HG03280 (cell line): ENCODE results near the gene PPARD.
"Not testable (repeated sequence)": the region's sequence is repeated elsewhere in the genome, so short reads cannot be mapped to it uniquely, and the experiment has no call there.

Source experiments
- ATAC-seq: cut with Tn5 transposase; IDR thresholded peaks from one replicate; pipeline ENCODE4 v1.9.1; 2021; ENCODE audit warnings: mild to moderate bottlenecking, moderate library complexity; ENCODE audit not compliant: unreplicated experiment

The PPARD gene

DNA sequence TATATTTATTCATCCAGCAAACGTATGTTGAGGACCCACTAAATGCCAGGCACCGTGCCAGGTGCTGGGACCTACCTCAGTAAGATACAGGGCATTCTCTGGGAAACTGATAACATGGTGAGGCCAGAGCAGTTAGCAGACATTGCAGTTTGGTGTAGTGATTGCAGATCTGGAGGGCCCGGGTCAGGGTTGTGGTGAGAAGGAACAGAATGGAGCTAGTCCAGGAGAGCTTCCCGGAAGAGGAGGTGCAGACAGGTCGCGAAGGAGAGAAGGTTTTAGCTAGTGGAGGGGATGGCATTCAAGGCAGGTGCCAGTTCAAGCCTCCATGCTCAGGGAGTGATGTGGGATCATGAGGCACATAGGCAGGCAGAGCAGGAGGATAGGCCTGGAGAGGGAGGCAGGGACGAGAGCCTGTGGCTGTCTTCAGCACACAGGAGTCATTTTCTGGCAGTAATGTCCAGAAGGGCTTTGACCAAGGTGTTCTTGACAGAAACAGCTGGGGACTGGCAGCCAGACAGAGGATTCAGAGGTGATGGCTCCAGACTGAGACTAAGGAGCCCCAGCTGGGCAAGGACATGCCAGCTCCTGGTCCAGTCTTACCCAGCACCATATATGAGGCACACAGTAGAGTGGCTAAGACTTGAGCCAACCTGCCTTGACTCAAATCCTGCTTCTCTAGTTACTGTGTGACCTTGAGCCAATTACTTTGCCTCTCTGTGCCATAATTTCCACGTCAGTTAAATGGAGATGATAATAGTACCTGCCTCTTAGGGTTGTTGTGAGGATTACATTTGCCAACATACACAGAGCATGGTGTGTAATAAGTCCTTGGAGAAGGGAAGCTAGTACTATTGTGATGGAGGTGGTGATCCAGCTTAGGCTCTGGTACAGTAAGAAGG, 61.4 kb downstream of the PPARD start:
- no peak for ATAC-seq

DNA sequence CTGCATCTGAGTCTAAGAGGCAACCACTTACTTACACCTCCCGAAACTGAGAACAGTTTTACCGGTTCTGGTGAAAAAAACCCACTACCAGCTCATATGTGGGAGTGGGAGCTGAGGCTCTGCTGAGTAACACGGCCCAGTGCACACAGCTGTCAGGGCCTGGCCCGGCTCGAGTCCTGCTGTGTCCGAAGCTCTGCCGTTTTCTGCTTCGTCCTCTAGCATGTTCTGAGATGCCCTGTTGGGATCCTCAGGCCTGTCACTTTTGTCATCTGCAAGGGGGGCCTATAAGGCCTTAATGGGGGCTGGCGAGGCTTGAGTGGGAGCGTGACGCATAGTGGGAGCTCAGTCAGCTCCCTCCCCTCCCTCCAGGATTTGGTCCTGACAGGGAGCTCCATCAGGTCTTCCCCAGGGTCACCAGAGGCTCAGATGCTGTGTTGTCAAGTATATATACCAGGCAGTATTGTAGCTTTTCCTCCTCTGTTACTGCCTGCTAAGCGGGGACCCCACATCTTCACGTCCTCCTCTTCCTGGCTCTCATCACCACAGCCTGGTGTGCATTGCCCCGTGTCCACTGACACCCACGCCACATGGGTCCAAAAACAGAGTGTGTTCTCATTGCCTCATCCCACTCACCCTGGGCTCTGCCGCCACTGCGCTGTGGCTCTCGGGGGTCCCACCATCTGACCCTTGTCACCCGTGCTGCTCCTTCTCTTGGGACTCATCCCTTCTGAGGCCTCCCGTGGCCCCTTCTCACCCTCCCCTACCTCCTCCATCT, 64.5 kb downstream of the PPARD start:
- no peak for ATAC-seq

DNA sequence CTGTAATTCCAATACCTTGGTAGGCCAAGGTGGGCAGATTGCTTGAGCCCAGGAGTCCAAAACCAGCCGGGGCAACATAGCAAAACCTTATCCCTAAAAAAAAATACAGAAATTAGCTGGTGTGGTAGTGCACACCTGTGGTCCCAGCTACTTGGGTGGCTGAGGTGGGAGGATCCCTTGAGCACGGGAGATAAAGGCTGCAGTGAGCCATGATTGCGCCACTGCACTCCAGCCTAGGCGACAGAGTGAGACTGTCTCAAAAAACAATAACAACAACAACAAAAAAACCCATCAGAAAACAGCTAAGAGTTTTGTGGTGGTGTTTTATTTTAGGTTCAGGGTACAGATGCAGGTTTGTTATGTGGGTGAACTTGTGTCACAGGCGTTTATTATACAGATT, 66.9 kb downstream of the PPARD start:
- no peak for ATAC-seq

DNA sequence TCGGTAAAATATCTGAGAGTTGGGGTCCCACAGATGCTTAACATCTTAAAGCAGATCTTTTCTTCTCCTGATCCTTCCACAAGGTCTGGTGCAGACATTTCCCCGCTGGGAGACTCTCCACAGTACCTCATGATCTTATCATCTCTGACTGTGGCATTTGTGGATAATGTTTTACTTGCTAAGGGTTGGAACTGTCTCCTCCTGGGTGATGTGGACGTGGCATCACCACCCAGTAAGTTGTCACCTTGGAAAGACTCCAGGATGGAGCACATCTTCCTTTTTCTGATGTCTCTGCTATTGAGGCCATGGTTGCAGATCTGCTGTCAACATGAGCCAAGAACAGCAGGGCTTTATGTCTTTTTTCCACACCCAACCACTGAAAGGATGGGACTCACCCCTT, 67.8 kb downstream of the PPARD start:
- ATAC-seq = no peak

DNA sequence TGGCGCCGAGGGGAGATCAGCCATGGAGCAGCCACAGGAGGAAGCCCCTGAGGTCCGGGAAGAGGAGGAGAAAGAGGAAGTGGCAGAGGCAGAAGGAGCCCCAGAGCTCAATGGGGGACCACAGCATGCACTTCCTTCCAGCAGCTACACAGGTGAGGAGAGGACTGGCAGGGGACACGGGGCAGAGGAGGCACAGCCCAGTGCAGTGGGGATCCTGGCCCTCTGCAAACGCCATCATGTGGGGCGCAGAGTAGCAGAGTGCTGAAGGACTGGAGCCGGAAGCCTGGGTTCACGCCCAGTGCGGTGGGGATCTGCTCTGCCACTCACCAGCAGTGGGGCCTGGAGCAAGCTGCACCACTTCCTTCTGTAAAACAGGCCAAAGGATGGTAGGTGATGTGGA, 68.7 kb downstream of the PPARD start:
- ATAC-seq = no peak

DNA sequence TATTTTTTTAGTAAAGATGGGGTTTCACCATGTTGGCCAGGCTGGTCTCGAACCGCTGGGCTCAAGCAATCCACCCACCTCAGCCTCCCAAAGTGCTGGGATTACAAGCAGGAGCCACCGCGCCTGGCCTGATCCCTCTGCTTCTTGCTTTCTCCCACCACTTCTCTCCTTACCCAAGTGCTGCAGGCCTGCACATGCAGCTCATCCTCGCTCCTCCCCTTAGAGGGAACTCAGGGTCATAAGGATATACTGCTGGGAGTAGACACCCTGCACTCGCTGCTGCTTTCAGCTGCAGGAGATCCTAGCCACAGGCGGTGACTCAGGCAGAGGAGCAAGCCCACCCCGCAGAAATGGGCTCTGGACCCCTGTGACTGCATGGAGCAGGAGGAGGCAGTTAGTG, 69.7 kb downstream of the PPARD start:
- no peak for ATAC-seq

DNA sequence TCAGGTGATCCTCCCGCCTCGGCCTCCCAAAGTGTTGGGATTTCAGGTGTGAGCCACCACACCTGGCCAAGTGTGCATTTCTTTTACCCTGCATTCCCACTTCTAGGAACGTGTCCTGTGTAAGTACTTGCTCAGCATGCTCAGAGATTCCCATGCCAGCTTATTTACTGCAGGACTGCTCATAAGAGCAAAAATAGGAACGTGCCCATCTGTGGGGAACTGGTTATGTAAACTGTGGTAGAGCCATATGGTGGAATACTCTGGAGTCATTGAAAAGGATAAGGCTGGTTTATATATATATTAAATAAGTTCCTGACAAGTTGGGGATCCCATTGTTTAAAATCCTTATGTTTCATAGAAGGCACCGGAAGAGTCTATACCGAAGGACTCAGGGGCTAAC, 71.6 kb downstream of the PPARD start:
- no peak for ATAC-seq

DNA sequence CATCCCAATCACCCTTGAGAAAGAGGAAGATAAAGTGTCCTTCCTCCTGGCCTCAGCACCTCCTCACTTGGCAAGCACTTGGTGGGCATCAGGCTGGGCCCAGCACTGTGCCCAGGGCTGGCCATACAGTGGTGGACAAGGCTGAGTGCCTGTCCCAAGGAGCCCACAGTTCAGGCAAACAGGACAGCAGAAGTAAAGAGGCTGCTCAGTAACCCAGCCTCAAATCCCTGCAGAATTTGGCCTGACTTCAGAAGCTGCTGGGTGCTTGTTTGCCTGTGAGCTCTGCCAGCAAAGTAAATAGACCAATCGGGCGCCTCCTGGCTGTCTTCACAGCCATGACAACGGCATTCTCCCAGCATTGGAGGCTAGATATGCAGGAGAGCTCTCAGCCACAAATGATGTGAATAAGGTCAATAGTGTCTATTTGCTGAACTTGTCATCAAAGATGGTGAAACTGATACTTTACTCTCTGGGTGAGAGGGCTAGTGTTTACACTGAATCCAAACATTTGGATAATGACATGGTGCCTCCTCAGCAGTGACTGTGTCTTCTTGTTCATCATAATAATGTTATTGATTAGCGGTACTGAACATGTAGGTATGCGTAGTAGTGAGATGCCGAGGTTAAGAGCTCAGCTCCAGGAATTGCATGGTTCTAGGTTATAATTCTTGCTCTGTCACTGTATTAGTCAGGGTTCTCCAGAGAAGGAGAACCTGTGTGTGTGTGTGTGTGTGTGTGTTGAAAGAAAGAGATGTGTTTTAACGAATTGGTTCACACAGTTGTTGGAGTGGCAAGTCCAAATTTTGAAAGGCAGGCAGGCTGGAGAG, 72.9 kb downstream of the PPARD start:
- no peak for ATAC-seq

DNA sequence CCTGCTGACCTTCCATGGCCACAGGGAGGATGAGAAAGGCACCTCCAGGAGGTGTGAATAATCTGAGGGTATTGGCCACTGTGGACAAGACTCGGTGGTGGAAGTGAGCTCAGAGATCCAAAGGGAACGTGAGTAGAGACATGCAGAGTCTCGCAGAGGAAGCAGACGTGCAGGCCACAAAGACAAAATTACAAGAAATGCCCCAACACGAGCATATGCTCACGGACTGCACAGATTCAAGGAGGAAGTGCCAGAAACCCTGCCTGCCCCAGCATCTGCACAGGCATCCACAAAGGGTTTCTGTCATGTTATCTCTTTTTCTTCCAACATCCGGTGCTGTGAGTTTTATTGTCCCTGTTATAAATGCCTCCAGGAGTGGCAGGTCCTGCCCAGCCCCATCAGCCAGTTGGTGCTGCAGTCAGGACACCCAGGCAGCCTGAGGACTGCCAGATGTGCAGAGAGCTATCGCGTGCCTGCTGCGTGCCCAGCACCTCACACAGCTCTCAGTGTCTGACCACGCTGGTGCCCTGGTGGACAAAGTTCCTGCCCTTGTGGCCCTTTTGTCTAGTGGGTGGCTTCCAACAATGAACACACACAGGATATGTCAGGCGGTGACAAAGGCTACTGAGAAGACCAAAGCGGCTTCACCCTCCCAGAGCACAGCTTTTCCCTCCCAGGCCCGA, 75.8 kb downstream of the PPARD start:
- ATAC-seq = no peak

DNA sequence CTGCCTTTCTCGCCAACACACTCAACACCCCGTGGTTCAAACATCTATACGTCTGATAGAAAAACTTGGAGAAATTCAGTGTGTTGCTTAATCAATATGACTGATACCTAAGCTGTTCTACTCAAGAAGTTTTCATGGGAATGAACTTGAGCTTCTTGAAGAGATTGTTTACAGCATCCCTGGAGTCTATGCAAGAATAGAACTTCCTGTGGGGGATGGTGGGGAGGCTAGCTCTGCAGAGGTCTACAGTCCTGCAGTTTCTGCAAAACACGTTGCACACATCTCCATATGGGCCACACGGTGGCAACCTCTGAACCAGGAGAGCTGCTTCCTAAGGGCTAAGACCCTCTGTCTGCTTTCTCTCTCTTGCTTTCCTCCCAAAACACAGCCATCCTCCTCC, 77.1 kb downstream of the PPARD start:
- ATAC-seq = no peak

DNA sequence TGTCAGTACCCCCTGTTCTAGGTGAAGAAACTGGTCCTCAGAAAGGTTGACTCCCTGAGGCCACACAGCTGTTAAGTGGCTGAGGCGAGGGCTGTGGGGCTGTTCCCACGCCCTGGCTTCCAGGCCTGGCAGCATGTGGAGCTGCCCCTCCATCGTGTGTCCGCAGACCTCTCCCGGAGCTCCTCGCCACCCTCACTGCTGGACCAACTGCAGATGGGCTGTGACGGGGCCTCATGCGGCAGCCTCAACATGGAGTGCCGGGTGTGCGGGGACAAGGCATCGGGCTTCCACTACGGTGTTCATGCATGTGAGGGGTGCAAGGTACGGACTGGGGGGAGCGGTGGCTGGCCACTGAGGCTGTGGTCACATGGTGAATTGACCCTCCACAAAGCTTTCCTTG, 77.6 kb downstream of the PPARD start:
- ATAC-seq = no peak

DNA sequence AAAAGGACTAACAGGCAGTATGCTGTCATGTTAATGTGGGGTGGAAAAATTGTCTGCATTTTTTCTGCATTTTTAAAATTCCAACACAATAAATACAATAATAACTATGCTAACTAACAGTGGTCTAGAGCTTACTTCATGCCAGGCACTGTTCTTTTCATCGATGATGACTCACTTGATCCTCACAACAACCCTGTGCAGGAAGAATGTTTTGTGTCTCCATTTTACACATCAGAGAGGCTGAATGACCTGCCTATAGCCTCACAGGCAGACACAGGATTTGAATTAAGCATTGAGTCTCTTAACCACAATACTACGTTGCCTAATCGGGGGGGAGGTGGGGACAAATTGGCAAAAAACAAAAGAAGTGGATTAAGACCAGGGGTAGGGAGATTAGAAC, 82.9 kb downstream of the PPARD start:
- ATAC-seq = no peak

DNA sequence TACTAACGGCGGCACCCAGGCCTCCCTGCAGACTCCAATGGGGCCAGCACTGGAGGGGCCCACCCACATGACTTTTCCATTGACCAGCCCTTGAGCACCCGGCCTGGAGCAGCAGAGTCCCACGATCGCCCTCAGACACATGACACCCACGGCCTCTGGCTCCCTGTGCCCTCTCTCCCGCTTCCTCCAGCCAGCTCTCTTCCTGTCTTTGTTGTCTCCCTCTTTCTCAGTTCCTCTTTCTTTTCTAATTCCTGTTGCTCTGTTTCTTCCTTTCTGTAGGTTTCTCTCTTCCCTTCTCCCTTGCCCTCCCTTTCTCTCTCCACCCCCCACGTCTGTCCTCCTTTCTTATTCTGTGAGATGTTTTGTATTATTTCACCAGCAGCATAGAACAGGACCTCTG, 83.7 kb downstream of the PPARD start:
- no peak for ATAC-seq

DNA sequence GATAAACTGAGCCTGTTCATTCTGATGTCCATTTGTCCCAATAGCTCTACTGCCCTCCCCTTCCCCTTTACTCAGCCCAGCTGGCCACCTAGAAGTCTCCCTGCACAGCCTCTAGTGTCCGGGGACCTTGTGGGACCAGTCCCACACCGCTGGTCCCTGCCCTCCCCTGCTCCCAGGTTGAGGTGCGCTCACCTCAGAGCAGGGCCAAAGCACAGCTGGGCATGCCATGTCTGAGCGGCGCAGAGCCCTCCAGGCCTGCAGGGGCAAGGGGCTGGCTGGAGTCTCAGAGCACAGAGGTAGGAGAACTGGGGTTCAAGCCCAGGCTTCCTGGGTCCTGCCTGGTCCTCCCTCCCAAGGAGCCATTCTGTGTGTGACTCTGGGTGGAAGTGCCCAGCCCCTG, 85.1 kb downstream of the PPARD start:
- ATAC-seq = no peak

DNA sequence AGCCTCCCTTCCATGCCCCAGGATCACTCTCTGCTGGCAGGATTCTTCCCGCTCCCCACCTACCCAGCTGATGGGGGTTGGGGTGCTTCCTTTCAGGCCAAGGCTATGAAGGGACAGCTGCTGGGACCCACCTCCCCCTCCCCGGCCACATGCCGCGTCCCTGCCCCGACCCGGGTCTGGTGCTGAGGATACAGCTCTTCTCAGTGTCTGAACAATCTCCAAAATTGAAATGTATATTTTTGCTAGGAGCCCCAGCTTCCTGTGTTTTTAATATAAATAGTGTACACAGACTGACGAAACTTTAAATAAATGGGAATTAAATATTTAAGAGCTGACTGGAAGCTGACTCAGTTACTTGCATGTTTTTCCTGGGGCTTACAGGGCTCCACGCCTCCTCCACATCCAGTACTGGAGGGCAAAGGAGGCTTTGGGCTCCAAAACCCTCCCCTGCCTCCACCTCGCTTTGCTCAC, 85.5 kb downstream of the PPARD start:
- no peak for ATAC-seq

DNA sequence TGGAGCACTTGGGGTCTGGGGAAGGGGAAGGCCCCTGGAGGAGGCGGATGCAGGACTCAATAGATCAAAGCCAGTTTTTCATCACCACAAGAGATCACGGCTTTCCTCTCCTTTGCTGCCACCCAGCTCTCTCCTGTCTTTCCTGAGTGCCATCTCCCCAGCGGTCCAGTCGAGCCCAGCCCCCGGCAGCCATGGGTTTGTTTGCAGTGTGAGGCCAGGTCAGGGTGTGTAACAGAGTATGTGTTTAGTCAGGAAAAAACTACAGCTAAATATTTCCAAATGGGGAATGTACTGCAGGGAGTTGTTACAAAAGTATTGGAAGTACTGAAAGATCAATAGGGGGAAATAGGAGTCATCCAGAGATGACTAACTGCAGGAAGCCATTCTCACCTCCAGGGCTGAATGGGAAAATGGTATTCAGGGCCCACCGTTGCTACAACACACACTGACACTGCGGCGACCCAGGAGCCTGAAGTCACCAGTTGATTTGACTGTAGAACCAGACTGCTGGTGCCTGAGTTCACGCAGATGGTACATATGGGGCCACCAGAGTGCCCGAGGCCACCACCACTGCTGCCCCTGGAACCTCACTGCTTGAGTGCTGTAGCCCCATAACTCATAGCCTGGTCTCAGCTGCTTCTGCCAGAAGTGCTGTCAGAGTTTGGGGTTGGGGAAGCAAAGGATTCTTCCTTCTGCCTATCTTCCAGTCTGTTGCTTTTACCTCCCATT, 86.2 kb downstream of the PPARD start:
- ATAC-seq = no peak

DNA sequence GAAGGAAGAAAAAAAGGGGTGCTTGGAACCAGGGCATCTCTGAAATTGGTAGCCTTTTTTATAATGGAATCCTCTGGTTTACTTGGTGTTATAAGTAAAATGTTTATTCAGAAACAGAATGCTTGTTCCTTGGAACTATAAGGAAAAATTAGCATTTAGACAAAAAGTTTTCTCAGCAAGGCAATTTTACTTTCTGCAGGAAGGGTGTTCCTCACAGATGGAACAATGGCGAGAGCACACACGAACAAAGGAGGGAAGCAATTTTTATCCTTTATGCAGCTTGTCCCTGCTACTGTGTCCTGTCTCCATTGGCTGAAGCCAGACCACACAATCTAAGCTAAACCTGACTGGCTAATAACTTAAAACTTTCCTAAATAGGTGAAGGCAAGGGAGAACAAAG, 87.1 kb downstream of the PPARD start:
- no peak for ATAC-seq

DNA sequence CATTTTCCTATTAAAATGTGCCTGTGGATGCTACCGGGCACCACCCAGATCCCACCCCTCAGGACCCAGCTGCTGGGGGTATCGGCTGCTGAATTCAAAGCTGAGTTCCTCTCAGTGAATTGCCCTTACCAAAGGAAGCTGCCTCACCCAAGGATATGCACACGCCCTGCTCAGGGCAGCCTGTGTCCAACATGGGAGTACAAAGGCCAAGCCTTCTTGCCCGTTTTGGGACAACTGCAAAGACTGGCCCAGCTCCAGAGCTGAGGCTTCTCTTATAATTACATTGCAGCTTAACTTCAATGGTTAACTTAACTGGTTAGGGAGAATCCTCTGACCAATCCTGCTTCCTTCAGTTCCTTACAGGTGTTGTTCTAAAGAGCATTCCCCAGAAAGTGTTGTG, 89.9 kb downstream of the PPARD start:
- no peak for ATAC-seq

DNA sequence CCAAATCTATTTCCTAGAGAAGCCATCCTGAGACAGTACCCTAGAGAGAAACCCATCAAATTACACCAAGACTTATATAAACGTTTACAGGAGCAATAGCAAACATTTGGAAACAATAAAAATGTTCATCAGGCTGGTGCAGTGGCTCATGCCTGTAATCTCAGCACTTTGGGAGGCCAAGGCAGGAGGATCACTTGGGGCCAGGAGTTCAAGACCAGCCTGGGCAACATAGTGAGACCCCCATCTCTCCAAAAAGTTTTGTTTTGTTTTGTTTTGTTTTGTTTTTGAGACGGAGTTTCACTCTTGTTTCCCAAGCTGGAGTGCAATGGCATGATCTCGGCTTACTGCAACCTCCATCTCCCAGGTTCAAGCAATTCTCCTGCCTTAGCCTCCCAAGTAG, 90.3 kb downstream of the PPARD start:
- ATAC-seq = not testable (repeated sequence)
